ENCODE data around the gene NTNG1.

NTNG1 gene

GRCh38 chr1:107433635-107434360 lies 293.0 kb downstream of the NTNG1 start:
- H3K36me3 ChIP-seq (ENCODE audit: control insufficient read depth, insufficient read depth, low read length), result no peaks in the 10 kb centered on the region
- no peaks in the 10 kb centered on the region for H3K27me3 ChIP-seq (ENCODE audit: control insufficient read depth, insufficient read depth, low read length)
- no peak overlapping the region for H3K9ac ChIP-seq (ENCODE audit: low read length)
- no peaks in the 10 kb centered on the region for H3K9me3 ChIP-seq (ENCODE audit: control insufficient read depth, low read length)
- H3K4me3 ChIP-seq (ENCODE audit: low read length), result no peak overlapping the region
- H3K4me1 ChIP-seq (ENCODE audit: control insufficient read depth, insufficient read depth, low read length), result no peaks in the 10 kb centered on the region

- Histone ChIP-seq H3K4me3 (ENCODE audit: low read length) (no peak overlapping the region), H3K9me3 (ENCODE audit: control insufficient read depth, low read length) (no peaks in the 10 kb centered on the region), H3K36me3 (ENCODE audit: control insufficient read depth, insufficient read depth, low read length) (no peaks in the 10 kb centered on the region), H3K4me1 (ENCODE audit: control insufficient read depth, insufficient read depth, low read length) (no peaks in the 10 kb centered on the region), H3K27me3 (ENCODE audit: control insufficient read depth, insufficient read depth, low read length) (no peaks in the 10 kb centered on the region), H3K9ac (ENCODE audit: low read length) (no peak overlapping the region)
Measured at GRCh38 chr1:107434361-107434693, 293.5 kb downstream of the NTNG1 start.

- Histone ChIP-seq H3K4me1 (ENCODE audit: control insufficient read depth, insufficient read depth, low read length) (no peaks in the 10 kb centered on the region), H3K4me3 (ENCODE audit: low read length) (no peak overlapping the region), H3K9me3 (ENCODE audit: control insufficient read depth, low read length) (no peaks in the 10 kb centered on the region), H3K9ac (ENCODE audit: low read length) (no peak overlapping the region), H3K36me3 (ENCODE audit: control insufficient read depth, insufficient read depth, low read length) (no peaks in the 10 kb centered on the region), H3K27me3 (ENCODE audit: control insufficient read depth, insufficient read depth, low read length) (no peaks in the 10 kb centered on the region)
Measured at GRCh38 chr1:107436552-107437241, 295.9 kb downstream of the NTNG1 start.

- Histone ChIP-seq H3K4me3 (ENCODE audit: low read length) (no peak overlapping the region), H3K36me3 (ENCODE audit: control insufficient read depth, insufficient read depth, low read length) (no peaks in the 10 kb centered on the region), H3K9me3 (ENCODE audit: control insufficient read depth, low read length) (no peaks in the 10 kb centered on the region), H3K27me3 (ENCODE audit: control insufficient read depth, insufficient read depth, low read length) (no peaks in the 10 kb centered on the region), H3K9ac (ENCODE audit: low read length) (no peak overlapping the region), H3K4me1 (ENCODE audit: control insufficient read depth, insufficient read depth, low read length) (no peaks in the 10 kb centered on the region)
Measured at GRCh38 chr1:107439567-107439966, 298.7 kb downstream of the NTNG1 start.

GRCh38 chr1:107442551-107442950 lies 301.7 kb downstream of the NTNG1 start:
- no peaks in the 10 kb centered on the region for H3K27me3 ChIP-seq (ENCODE audit: control insufficient read depth, insufficient read depth, low read length)
- H3K4me3 ChIP-seq (ENCODE audit: low read length), result no peak overlapping the region

GRCh38 chr1:107443027-107443426 lies 302.2 kb downstream of the NTNG1 start:
- no peaks in the 10 kb centered on the region for H3K36me3 ChIP-seq (ENCODE audit: control insufficient read depth, insufficient read depth, low read length)
- H3K4me3 ChIP-seq (ENCODE audit: low read length), result no peak overlapping the region
- no peaks in the 10 kb centered on the region for H3K4me1 ChIP-seq (ENCODE audit: control insufficient read depth, insufficient read depth, low read length)
- no peaks in the 10 kb centered on the region for H3K9me3 ChIP-seq (ENCODE audit: control insufficient read depth, low read length)
- no peaks in the 10 kb centered on the region for H3K27me3 ChIP-seq (ENCODE audit: control insufficient read depth, insufficient read depth, low read length)
- no peak overlapping the region for H3K9ac ChIP-seq (ENCODE audit: low read length)

More at GRCh38 chr1:107442551-107442950, 301.7 kb downstream of the NTNG1 start:
- H3K9me3 ChIP-seq (ENCODE audit: control insufficient read depth, low read length), result no peaks in the 10 kb centered on the region
- H3K4me1 ChIP-seq (ENCODE audit: control insufficient read depth, insufficient read depth, low read length), result no peaks in the 10 kb centered on the region
- H3K36me3 ChIP-seq (ENCODE audit: control insufficient read depth, insufficient read depth, low read length), result no peaks in the 10 kb centered on the region
- no peak overlapping the region for H3K9ac ChIP-seq (ENCODE audit: low read length)

- Histone ChIP-seq H3K9me3 (ENCODE audit: control insufficient read depth, low read length) (no peaks in the 10 kb centered on the region), H3K36me3 (ENCODE audit: control insufficient read depth, insufficient read depth, low read length) (no peaks in the 10 kb centered on the region), H3K27me3 (ENCODE audit: control insufficient read depth, insufficient read depth, low read length) (no peaks in the 10 kb centered on the region), H3K4me3 (ENCODE audit: low read length) (no peak overlapping the region), H3K9ac (ENCODE audit: low read length) (no peak overlapping the region), H3K4me1 (ENCODE audit: control insufficient read depth, insufficient read depth, low read length) (no peaks in the 10 kb centered on the region)
Measured at GRCh38 chr1:107443860-107444259, 303.0 kb downstream of the NTNG1 start.

GRCh38 chr1:107444302-107444701 lies 303.5 kb downstream of the NTNG1 start:
- Histone ChIP-seq H3K4me3 (ENCODE audit: low read length) (no peak overlapping the region), H3K4me1 (ENCODE audit: control insufficient read depth, insufficient read depth, low read length) (no peaks in the 10 kb centered on the region), H3K9ac (ENCODE audit: low read length) (no peak overlapping the region), H3K27me3 (ENCODE audit: control insufficient read depth, insufficient read depth, low read length) (no peaks in the 10 kb centered on the region), H3K36me3 (ENCODE audit: control insufficient read depth, insufficient read depth, low read length) (no peaks in the 10 kb centered on the region), H3K9me3 (ENCODE audit: control insufficient read depth, low read length) (no peaks in the 10 kb centered on the region)

GRCh38 chr1:107449326-107449725 lies 308.5 kb downstream of the NTNG1 start:
- H3K27me3 ChIP-seq (ENCODE audit: control insufficient read depth, insufficient read depth, low read length), result no peaks in the 10 kb centered on the region
- H3K4me3 ChIP-seq (ENCODE audit: low read length), result no peak overlapping the region
- H3K4me1 ChIP-seq (ENCODE audit: control insufficient read depth, insufficient read depth, low read length), result no peaks in the 10 kb centered on the region
- no peaks in the 10 kb centered on the region for H3K36me3 ChIP-seq (ENCODE audit: control insufficient read depth, insufficient read depth, low read length)
- no peaks in the 10 kb centered on the region for H3K9me3 ChIP-seq (ENCODE audit: control insufficient read depth, low read length)
- H3K9ac ChIP-seq (ENCODE audit: low read length), result no peak overlapping the region

- H3K9ac ChIP-seq (ENCODE audit: low read length), result no peak overlapping the region
- no peaks in the 10 kb centered on the region for H3K4me1 ChIP-seq (ENCODE audit: control insufficient read depth, insufficient read depth, low read length)
- no peaks in the 10 kb centered on the region for H3K36me3 ChIP-seq (ENCODE audit: control insufficient read depth, insufficient read depth, low read length)
- no peaks in the 10 kb centered on the region for H3K27me3 ChIP-seq (ENCODE audit: control insufficient read depth, insufficient read depth, low read length)
- H3K4me3 ChIP-seq (ENCODE audit: low read length), result no peak overlapping the region
- H3K9me3 ChIP-seq (ENCODE audit: control insufficient read depth, low read length), result no peaks in the 10 kb centered on the region
Measured at GRCh38 chr1:107450899-107451664, 310.2 kb downstream of the NTNG1 start.

- no peaks in the 10 kb centered on the region for H3K27me3 ChIP-seq (ENCODE audit: control insufficient read depth, insufficient read depth, low read length)
- H3K9ac ChIP-seq (ENCODE audit: low read length), result no peak overlapping the region
- no peaks in the 10 kb centered on the region for H3K36me3 ChIP-seq (ENCODE audit: control insufficient read depth, insufficient read depth, low read length)
- no peaks in the 10 kb centered on the region for H3K9me3 ChIP-seq (ENCODE audit: control insufficient read depth, low read length)
- no peaks in the 10 kb centered on the region for H3K4me1 ChIP-seq (ENCODE audit: control insufficient read depth, insufficient read depth, low read length)
- H3K4me3 ChIP-seq (ENCODE audit: low read length), result no peak overlapping the region
Measured at GRCh38 chr1:107451715-107452114, 310.9 kb downstream of the NTNG1 start.

GRCh38 chr1:107454791-107455190 lies 314.0 kb downstream of the NTNG1 start:
- Histone ChIP-seq H3K4me3 (ENCODE audit: low read length) (no peak overlapping the region), H3K27me3 (ENCODE audit: control insufficient read depth, insufficient read depth, low read length) (no peaks in the 10 kb centered on the region)

More at GRCh38 chr1:107454791-107455190, 314.0 kb downstream of the NTNG1 start:
- Histone ChIP-seq H3K9me3 (ENCODE audit: control insufficient read depth, low read length) (no peaks in the 10 kb centered on the region), H3K36me3 (ENCODE audit: control insufficient read depth, insufficient read depth, low read length) (no peaks in the 10 kb centered on the region), H3K9ac (ENCODE audit: low read length) (no peak overlapping the region), H3K4me1 (ENCODE audit: control insufficient read depth, insufficient read depth, low read length) (no peaks in the 10 kb centered on the region)

All from mucosa of stomach (tissue), 1 donor.